Neural progenitor cell (in vitro differentiated cells): ENCODE measurements around the gene TRIM2.

Source experiments
- EZH2 ChIP-seq: fragments of 200-600 bp; sonication (generic); IDR thresholded peaks from 2 replicates; pipeline ENCODE4 v1.6.1; 2017; ENCODE audit warnings: antibody characterized with exemption, mild to moderate bottlenecking, moderate library complexity
- TF ChIP-seq, protein P1 (sequence below): fragments of 200-600 bp; sonication (generic); IDR thresholded peaks from 2 replicates; pipeline ENCODE4 v1.5.1; 2017; ENCODE audit warnings: antibody characterized with exemption, mild to moderate bottlenecking

DNA sequence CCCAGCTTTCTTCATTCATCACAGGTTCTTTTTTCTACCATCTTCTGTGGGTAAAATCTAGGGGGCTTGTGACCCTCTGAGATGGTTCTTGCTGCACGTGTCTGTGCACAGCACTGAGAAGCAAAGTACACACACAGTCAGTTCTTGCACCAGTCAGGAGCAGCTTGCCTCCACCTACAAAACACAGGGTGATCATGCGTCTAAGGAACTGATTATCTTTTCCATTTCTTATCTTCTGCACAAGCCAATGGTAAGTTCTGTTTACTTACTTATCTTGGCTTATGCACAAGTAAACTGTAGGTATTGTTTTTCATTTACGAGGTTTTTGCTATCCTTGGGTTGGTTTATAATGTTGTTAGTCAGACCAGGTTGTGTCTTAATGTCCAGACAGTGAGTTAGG lies 40.7 kb downstream of the TRIM2 start:
- TF ChIP-seq, protein P1, sequence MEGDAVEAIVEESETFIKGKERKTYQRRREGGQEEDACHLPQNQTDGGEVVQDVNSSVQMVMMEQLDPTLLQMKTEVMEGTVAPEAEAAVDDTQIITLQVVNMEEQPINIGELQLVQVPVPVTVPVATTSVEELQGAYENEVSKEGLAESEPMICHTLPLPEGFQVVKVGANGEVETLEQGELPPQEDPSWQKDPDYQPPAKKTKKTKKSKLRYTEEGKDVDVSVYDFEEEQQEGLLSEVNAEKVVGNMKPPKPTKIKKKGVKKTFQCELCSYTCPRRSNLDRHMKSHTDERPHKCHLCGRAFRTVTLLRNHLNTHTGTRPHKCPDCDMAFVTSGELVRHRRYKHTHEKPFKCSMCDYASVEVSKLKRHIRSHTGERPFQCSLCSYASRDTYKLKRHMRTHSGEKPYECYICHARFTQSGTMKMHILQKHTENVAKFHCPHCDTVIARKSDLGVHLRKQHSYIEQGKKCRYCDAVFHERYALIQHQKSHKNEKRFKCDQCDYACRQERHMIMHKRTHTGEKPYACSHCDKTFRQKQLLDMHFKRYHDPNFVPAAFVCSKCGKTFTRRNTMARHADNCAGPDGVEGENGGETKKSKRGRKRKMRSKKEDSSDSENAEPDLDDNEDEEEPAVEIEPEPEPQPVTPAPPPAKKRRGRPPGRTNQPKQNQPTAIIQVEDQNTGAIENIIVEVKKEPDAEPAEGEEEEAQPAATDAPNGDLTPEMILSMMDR, result no peak
- no peak for TF ChIP-seq EZH2
